ENCODE results near the gene LDLRAD3.

DNA sequence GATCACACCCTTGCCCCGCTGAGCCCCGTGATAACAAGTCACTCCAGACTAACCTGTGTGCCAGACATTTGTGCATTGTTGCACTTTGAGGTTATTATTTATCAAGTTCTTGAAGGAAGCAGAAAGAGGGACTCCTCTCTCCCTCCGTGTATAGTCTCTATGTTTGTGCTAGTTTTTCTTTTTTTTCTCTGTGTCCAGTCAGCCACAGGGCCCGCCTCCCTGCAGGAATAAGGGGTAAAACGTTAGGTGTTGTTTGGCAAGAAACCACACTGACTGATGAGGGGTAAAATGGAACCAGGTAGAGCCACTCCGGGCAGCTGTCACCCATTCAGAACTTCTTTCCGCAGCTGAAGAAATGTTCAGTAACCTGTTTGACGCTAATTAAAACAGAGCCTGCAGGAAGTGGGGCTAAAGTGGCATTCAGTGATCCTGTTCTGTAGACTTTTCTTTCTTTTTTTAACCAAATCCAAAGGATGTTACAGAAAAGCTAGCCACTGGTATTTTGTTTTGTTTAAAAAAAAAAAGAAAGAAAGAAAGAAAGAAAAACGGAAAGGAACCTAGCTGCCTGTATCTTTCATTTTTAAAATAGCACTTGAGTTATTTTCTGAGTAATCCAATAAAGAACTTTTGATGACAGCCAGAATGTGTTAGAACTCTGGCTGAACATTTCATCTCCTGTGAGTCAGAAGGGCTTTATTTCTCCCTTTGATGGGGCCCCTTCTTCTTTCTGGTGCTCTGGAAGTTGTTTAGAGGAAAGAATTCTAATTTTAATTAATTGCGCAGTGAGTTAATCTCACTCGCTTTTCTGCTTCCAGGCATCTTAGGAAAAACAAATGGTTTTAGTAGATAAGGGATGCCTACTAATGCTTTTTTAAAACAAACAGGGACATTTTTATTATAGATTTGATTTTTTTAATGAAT lies 287.2 kb downstream of the LDLRAD3 start:
- TF ChIP-seq, protein P1, sequence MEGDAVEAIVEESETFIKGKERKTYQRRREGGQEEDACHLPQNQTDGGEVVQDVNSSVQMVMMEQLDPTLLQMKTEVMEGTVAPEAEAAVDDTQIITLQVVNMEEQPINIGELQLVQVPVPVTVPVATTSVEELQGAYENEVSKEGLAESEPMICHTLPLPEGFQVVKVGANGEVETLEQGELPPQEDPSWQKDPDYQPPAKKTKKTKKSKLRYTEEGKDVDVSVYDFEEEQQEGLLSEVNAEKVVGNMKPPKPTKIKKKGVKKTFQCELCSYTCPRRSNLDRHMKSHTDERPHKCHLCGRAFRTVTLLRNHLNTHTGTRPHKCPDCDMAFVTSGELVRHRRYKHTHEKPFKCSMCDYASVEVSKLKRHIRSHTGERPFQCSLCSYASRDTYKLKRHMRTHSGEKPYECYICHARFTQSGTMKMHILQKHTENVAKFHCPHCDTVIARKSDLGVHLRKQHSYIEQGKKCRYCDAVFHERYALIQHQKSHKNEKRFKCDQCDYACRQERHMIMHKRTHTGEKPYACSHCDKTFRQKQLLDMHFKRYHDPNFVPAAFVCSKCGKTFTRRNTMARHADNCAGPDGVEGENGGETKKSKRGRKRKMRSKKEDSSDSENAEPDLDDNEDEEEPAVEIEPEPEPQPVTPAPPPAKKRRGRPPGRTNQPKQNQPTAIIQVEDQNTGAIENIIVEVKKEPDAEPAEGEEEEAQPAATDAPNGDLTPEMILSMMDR (IDR thresholded peaks at IDR 0.05), result no peak
- no peak for TF ChIP-seq POLR2A (IDR thresholded peaks at IDR 0.05)
